GM18951 (cell line): ENCODE data around the gene RANBP10.

Source experiments
- POLR2A ChIP-seq: IDR thresholded peaks from 4 replicates; pipeline ENCODE4 v1.6.1; 2011; ENCODE audit warnings: mild to moderate bottlenecking; ENCODE audit not compliant: insufficient read length, insufficient read depth; ENCODE audit errors: extremely low read depth
- in situ Hi-C: fragments of 300-500 bp; cut with MboI; formaldehyde crosslinking; loops from one replicate; pipeline ENCODE4 v1.12.0; 2022; ENCODE audit warnings: low sequenced_read_pairs, mixed read lengths, inconsistent platforms; ENCODE audit not compliant: unreplicated experiment

The RANBP10 gene

DNA sequence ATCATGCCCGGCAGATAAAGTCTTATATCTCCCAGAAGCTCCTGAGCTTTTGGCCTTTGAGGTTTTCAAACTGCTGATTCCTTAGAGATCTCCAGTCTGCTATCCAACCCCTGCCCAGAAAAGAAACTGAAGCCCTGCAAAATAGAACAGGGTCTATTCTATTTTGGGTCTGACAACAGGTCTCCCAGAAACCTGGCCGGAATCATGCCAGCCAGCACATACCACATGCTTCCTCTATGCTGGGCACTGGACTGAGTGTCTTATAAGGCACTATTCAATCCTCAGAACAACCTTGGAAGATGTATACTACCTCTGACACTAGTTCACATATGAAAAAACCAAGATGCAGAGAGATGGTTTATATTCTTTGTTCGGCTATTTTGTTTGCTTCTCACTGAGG, 66.0 kb downstream of the RANBP10 start:
- in situ Hi-C loops: no loop called here
- TF ChIP-seq POLR2A: no peak

DNA sequence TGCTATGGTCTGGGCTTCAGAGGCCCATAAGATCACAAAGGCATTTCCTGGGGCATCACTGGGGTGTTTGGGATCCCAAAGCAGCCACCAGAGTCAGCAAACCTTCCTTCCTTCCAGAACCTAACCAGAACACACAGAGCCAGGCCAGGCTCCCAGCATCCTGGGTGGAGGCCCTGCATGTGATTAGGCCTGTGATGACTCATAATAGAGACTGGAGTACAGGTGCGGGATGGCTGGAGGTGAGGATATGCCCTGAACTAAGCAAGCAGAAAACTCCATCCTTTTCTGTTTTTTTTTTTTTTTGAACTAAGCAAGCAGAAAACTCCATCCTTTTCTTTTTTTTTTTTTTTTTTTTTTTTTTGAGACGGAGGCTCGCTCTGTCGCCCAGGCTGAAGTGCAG, 69.5 kb downstream of the RANBP10 start:
- in situ Hi-C loops: no loop called here
- no peak for TF ChIP-seq POLR2A

DNA sequence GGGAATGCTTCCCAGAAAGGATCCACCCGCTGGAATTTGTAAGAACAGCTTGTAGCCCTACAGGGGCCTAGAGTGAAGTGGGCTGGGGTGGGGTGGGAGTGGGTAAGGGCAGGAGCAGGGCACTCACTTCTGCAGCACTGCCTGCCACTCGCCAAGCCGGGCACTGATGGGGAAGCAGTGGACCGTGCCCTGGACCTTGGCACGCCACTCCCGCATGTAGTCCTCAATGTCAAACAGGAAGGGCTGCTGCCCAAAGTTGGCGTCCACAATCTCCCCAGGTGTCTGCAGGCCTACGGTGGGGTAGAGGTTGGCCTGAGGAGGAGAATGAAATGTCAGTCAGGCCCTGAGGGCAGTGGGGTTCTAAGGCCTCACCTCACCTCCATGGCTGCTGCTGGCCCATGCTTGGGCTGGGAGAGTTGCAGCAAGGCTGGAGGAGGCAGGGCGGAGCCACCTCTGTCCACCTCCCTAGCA, 71.6 kb downstream of the RANBP10 start:
- TF ChIP-seq POLR2A: no peak
- in situ Hi-C loops: no loop called here

DNA sequence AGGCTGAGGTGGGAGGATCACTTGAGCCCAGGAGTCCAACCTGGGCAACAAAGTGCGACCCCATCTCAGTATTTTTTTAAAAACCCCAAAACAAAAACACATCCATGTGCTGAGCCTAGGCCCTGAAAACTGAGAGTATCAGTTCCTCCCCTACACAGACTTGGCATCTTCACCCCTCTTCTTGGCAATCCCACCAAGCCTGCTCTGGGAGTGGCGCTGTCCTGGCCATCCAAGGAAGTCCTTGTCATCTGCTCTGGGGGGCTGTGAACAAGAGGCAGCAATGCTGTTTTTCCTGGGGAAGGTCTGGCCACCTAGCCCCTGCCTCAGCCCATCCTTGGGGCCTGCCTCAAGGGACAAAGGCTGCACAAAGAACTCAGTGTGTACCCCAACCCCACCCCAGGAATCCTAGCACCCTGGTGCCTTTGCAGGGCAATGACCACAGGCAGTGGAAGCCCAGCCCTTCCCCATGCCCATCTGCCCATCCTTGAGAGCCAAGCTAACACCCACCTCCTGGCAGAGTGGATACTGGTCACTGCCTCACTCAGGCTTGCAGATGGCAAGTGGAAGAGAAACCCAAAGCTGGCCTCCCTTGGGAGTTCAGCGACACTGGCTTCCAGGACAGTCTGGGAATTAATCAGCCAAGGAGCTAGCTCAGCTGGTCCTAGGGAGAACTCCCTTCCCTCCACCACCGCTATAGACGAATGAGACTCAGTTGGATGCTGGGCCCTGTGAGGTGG, 72.5 kb downstream of the RANBP10 start:
- TF ChIP-seq POLR2A: no peak
- in situ Hi-C loops: no loop called here

DNA sequence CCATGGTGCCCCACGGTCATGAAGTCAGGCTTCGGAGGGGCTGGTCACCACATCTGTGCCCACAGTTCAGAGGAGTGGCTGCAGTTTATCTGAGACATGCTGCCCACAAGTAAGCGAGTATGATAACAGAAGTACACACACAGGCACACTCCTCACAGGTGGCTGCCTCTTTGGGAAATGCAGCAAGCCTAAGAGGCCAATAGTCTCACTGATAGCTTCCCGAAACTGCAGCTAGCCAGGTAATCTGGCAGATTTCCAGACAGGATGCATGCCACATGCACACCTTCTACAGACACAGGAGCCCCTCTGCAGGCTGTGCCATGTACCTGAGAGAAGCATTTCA, 74.6 kb downstream of the RANBP10 start:
- TF ChIP-seq POLR2A: no peak
- in situ Hi-C loops: no loop called here

DNA sequence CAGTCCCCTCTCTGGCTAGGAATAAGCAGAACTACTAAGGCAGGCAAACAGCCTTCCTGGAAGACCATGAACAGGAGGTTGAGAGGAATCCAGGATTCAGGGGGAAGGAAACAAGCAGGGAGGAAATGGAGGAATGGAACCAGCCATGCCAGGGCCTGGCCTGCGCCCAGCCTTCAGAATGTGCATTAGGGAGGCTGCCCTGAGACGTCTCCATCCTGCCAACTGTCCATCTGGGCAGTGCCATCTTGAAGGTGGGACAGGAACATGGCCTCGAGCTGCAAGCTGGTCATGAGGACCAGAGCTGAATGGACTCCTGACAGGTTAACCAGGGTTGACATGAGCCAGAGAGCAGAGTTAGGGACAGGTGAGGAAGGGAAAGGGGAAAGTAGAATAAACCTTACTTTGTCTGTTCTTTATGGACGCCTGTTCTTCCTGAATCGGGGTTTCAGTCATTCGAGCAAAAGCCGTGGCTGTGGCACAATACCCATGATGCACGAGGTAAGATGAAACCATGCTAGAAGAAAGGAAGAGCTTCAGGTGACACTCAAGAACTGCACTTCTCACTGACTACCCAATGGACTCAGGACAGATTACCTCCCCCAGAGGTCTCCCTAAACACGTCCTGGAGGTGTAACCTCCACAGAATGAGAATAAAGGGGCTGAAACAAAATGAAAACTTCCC, 75.1 kb downstream of the RANBP10 start:
- no peak for TF ChIP-seq POLR2A
- in situ Hi-C loops: no loop called here

DNA sequence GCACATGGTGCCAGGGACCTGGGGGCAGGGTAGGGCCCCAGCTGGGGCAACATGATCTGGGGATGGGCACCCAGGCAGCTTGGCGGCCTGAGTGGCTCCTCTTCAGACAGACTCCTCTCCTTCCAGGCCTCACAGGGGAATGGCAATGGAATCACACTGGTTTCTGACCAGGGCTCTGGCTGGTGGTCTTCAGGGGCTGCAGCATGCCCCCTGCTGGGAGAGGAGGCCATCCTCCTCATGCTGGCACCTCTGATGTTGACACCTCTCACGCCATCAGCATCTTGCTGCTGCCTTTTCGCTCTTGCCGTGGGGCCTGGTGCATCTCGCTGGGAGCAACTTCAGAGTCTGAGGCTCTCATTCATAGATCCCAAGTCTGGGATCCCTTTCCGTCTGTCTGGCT, 76.0 kb downstream of the RANBP10 start:
- no peak for TF ChIP-seq POLR2A
- in situ Hi-C loops: no loop called here

DNA sequence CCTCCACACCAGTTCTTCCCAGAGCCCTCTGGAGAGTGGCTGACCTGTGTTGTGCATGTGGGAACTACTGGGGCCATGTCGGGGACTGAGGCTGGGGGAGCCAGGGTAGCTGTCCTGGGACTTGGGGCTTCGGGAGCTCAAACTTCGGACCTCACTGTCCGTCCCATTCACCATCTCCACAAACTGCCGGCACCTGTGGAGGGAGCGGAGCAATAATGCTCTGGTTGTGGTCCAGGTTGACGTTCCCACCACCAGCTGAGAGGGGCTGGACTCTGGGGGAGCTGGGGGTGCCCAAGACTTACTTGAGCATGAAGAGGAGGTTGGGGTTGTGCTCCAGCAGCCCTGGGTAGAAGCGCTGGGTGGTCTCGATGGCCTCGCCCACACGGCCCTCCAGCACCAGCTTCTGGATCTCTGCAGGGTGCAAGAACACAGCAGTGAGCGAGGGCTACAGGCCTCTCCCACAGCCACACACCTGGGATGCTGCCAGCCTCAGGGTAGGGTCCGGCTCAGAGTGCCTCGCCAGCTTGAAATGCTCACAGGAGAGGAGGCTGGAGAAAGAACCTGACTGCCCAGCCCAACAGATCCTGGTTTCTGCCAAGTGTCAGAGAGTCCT, 76.6 kb downstream of the RANBP10 start:
- no peak for TF ChIP-seq POLR2A
- in situ Hi-C loops: no loop called here

DNA sequence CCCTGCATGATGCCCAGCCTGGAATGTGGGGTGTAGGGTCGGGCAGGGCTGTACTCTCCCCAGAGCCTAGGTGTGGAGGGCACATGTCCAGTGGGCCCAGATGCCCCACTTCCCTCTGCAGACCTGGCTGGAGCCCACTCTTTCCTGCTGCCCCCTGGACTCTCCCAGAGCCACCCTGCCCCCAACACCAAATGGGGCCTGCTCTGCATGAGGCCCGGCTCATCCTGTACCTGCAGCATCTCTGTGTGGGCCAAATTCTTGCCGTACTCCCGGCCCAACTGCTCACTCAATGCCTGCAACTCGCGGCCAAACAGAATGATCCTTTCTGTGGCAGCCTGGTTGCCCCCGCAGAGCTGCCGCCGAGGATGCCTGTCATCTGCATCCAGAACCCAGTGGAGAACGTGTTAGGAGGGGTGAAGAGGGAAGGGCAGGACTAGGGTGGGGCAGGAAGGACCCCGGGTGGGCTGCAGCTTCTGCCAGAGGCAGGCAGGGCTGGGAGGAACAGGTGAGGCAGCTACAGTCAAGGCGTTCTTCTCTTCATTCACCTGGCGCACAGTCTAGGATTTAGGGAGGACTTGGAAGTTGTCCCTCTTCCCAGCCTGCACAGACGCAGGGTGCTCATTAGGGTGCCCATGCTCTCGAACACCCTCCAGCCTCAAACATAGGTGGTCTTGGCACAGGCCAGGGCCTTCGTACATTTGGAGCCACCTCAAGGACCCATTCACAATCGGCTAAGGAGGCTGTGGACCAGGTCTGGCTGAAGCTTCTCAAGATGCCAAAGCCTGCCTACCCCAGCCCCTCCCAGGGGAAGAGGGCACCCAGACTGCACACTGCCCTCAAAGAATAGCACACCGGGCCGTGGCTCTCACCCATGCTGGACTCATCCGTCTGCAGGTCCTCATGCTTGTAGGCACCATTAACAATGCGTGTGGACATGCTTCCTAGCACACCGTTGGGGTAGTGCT, 78.6 kb downstream of the RANBP10 start:
- in situ Hi-C loops: no loop called here

DNA sequence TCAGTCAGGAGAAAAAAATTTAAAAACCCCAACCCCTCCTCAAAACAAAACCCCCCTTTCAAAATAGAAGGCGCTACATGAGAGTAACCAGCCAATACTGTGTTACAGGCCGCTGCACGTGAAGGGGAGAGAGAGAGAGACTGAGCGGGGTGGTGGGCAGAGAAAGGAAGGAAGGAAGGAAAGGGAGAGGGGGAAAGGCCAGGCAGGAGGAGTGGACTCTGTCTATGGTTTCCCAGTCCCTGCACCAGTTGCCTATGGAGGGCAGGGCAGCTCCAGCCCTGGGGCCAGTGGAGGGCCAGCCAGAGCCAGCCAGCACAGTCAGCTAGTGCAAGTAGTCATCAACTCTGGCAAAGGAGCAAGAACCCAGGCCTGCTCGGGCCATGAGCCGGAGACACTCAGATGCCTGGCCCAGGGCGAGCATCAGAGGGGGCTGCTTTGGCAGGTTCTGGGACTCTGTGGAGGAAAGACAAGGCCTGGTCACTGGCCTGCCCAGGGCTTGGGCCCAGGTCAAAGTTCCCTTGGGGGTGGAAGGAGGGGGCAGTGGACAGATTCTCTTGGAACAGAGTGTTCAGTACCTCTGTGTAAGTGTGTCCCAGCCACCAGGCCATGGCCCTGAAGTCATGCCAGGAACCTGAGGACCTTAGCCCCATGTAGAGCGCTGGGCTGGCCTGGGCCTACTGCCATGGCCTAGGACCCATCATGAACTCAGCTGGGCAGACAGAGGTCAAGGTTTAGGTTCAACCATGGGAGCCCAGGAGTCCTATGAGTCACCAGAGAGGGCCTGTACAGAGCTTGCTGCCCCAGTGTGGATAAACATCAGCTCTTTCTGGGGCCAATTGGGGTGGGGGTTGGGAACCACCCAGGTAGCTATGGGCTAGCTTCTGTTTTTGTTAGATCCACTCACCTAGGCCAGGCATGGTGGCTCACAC, 80.0 kb downstream of the RANBP10 start:
- in situ Hi-C loops: no loop called here
- no peak for TF ChIP-seq POLR2A

More for the DNA sequence above, 78.6 kb downstream of the RANBP10 start:
- no peak for TF ChIP-seq POLR2A

DNA sequence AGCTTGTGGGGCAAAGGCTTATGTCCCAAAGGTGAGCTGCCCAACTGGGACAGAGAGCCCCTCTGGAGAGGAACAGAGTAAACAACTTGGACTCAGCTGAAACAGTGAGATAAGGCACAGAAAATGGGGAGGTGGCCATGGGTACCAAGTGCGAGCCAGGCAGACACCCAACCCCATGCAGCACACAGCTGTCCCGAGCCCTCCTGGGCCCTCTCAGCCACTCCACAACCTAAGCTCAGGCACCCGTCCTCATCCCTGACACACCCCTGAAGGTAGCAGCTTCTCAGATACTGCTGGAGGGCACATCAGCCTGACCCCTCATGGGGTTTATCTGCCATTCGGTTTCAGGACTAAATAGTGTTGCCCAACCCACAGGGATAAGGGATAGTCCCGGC, 82.5 kb downstream of the RANBP10 start:
- TF ChIP-seq POLR2A: no peak

More for the DNA sequence above, 82.5 kb downstream of the RANBP10 start:
- in situ Hi-C loops: no loop called here
